ENCODE data around the gene RGL1.

GRCh38 chr1:183910845-183911244, 105.9 kb downstream of the RGL1 start:
- TF ChIP-seq POLR2A (IDR thresholded peaks at IDR 0.05): no peak
- TF ChIP-seq CTCF (IDR thresholded peaks at IDR 0.05): no peak
